ENCODE results near the gene HOXD13.

HOXD13 gene

DNA sequence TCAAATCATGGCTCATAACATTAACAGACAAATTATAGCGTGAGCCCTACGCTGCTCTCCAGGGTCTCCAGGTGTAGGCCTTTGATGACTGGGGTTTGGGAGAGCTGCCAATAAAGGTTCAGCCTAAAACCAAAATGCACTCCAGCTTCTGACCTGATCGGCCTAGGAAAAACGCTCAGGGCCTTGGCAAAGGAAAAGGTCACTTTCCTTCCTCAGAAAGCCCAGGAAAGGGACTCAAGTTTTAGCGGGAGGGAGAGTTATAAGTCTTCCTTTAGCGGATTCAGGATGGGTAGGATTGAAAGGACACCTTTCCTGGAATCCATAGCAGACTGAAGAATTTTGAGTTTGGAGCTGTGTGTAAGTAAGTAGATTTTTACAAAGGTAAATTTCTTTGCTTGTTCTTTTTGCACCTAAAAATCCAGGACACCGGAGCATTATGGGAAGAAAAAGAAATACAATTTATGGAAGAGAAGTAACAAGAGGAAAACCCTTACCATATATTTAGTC lies 17.5 kb upstream of the HOXD13 start:
- peaks cover 12% of the 10 kb centered on the region for H3K27me3 ChIP-seq (ENCODE audit: control insufficient read depth, low read length)
- H3K36me3 ChIP-seq (ENCODE audit: control insufficient read depth, low read length): no peaks in the 10 kb centered on the region
- no peaks in the 10 kb centered on the region for H3F3A ChIP-seq (ENCODE audit: control insufficient read depth, insufficient read depth)
- H3K27ac ChIP-seq (ENCODE audit: low read depth, low read length): no peak overlapping the region
- no peaks in the 10 kb centered on the region for H3K9me2 ChIP-seq (replicated peaks; ENCODE audit: control insufficient read depth, low read length)
- TF ChIP-seq, protein P1, sequence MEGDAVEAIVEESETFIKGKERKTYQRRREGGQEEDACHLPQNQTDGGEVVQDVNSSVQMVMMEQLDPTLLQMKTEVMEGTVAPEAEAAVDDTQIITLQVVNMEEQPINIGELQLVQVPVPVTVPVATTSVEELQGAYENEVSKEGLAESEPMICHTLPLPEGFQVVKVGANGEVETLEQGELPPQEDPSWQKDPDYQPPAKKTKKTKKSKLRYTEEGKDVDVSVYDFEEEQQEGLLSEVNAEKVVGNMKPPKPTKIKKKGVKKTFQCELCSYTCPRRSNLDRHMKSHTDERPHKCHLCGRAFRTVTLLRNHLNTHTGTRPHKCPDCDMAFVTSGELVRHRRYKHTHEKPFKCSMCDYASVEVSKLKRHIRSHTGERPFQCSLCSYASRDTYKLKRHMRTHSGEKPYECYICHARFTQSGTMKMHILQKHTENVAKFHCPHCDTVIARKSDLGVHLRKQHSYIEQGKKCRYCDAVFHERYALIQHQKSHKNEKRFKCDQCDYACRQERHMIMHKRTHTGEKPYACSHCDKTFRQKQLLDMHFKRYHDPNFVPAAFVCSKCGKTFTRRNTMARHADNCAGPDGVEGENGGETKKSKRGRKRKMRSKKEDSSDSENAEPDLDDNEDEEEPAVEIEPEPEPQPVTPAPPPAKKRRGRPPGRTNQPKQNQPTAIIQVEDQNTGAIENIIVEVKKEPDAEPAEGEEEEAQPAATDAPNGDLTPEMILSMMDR (IDR thresholded peaks at IDR 0.05; ENCODE audit: low read depth, low read length, poor library complexity, severe bottlenecking): no peak
- TF ChIP-seq EZH2phosphoT487 (IDR thresholded peaks at IDR 0.05; ENCODE audit: borderline replicate concordance, low read length): no peak
- H3K79me2 ChIP-seq (ENCODE audit: control insufficient read depth, low read length): no peaks in the 10 kb centered on the region
- no peak overlapping the region for H3K4me3 ChIP-seq (ENCODE audit: low read length)
- H4K20me1 ChIP-seq (ENCODE audit: control insufficient read depth, insufficient read depth, low read depth, low read length): no peaks in the 10 kb centered on the region
- no peak overlapping the region for H3K4me2 ChIP-seq (ENCODE audit: low read length)
- H3K4me1 ChIP-seq (ENCODE audit: control insufficient read depth, low read length): no peaks in the 10 kb centered on the region
- H3K9me3 ChIP-seq (ENCODE audit: control insufficient read depth, insufficient read depth, low read length): no peaks in the 10 kb centered on the region

DNA sequence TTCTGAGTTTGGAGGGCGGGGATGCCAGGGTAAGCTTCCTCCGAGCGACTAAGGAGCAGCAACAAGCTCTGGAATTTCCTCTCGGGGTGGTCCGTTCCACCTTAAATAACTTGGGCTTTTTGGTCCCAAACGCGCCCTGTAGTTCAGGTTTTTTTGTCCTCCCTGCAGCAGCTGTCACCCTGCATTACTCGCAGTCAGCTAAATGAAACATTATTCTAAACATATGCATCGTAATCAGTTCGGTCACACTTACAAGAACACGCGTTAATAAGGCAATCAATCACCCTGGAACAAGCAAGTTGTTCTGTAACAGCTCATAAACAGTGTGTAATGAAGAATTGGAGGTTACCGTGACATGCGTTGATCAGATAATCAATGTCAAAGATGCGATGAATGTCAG lies 17.0 kb upstream of the HOXD13 start:
- Histone ChIP-seq H3K4me3 (ENCODE audit: low read length) (no peak overlapping the region), H4K20me1 (ENCODE audit: control insufficient read depth, insufficient read depth, low read depth, low read length) (no peaks in the 10 kb centered on the region), H3K27me3 (ENCODE audit: control insufficient read depth, low read length) (peaks cover 12% of the 10 kb centered on the region), H3K79me2 (ENCODE audit: control insufficient read depth, low read length) (no peaks in the 10 kb centered on the region), H3K4me1 (ENCODE audit: control insufficient read depth, low read length) (no peaks in the 10 kb centered on the region), H3F3A (ENCODE audit: control insufficient read depth, insufficient read depth) (no peaks in the 10 kb centered on the region), H3K36me3 (ENCODE audit: control insufficient read depth, low read length) (no peaks in the 10 kb centered on the region), H3K4me2 (ENCODE audit: low read length) (no peak overlapping the region), H3K27ac (ENCODE audit: low read depth, low read length) (no peak overlapping the region), H3K9me3 (ENCODE audit: control insufficient read depth, insufficient read depth, low read length) (no peaks in the 10 kb centered on the region), H3K9me2 (replicated peaks; ENCODE audit: control insufficient read depth, low read length) (no peaks in the 10 kb centered on the region)
- TF ChIP-seq EZH2phosphoT487 (IDR thresholded peaks at IDR 0.05; ENCODE audit: borderline replicate concordance, low read length): no peak
- TF ChIP-seq, protein P1 (IDR thresholded peaks at IDR 0.05; ENCODE audit: low read depth, low read length, poor library complexity, severe bottlenecking): no peak

DNA sequence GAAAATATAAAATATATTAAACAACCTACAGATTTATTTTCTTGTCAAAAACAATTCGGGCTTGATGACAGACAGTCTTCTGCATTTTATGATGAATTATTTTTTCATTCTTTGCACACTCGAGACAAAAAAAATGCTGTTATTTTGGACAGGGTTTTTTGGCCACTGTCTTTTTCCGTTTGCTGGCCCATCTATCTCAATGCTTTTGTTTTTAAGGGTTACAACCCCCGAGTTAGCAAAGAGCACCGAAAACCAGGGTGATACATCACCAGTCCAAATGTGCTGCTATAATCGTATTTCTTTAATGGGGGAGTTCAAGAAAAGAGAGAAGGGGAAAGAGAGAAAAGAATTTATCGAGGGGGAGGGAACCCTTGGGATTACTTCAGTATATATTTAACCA lies 16.5 kb upstream of the HOXD13 start:
- Histone ChIP-seq H4K20me1 (ENCODE audit: control insufficient read depth, insufficient read depth, low read depth, low read length) (no peaks in the 10 kb centered on the region), H3K79me2 (ENCODE audit: control insufficient read depth, low read length) (no peaks in the 10 kb centered on the region), H3K9me2 (replicated peaks; ENCODE audit: control insufficient read depth, low read length) (no peaks in the 10 kb centered on the region), H3K4me3 (ENCODE audit: low read length) (no peak overlapping the region), H3K4me1 (ENCODE audit: control insufficient read depth, low read length) (no peaks in the 10 kb centered on the region), H3K27me3 (ENCODE audit: control insufficient read depth, low read length) (peaks cover 12% of the 10 kb centered on the region), H3K9me3 (ENCODE audit: control insufficient read depth, insufficient read depth, low read length) (peaks cover 4% of the 10 kb centered on the region; the same call in 1 of the 2 replicates), H3K4me2 (ENCODE audit: low read length) (no peak overlapping the region), H3K27ac (ENCODE audit: low read depth, low read length) (no peak overlapping the region), H3F3A (ENCODE audit: control insufficient read depth, insufficient read depth) (no peaks in the 10 kb centered on the region), H3K36me3 (ENCODE audit: control insufficient read depth, low read length) (no peaks in the 10 kb centered on the region)
- TF ChIP-seq, protein P1 (IDR thresholded peaks at IDR 0.05; ENCODE audit: low read depth, low read length, poor library complexity, severe bottlenecking): no peak
- TF ChIP-seq EZH2phosphoT487 (IDR thresholded peaks at IDR 0.05; ENCODE audit: borderline replicate concordance, low read length): no peak
